ENCODE results near the gene DNAJB12. TPM values are rescaled to one million over a fixed set of nuclear protein-coding genes. Genes with fewer than 3 reads are reported as not detected.

Gene DNAJB12
- total RNA-seq, 1 experiment from 2014 or later, result 27.6 TPM

DNA sequence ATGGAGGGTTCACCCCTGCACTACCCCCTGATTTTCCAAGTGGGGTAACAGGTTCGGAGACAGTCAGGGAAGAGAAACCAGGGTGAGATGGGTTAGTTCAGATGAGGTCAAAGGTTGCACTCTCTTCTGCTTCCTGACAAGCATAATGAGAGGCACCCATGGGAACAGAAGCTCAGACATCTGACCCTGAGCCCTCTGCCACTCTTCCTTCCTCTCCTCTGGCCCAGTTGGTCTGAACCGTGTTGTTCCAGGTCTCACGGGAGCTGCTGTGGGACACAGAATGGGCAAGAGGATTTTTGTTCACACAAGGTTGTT lies 38.4 kb downstream of the DNAJB12 start:
- H4K5ac ChIP-seq (ENCODE audit: insufficient read length, low read depth, low read length), result no peak overlapping the region
- H4K20me1 ChIP-seq (ENCODE audit: control insufficient read depth, insufficient read depth, insufficient read length), result no peaks in the 10 kb centered on the region
- Mint-ChIP-seq H3K9me3 (no peaks in the 10 kb centered on the region; a peak in 1 of 5 replicates), H3K27ac (no peak overlapping the region), H3K36me3 (ENCODE audit: insufficient read depth in 1 of 3, low read depth in 3 of 3) (no peaks in the 10 kb centered on the region), H3K27me3 (ENCODE audit: low read depth) (peaks cover 2% of the 10 kb centered on the region; the same call in 1 of the 2 replicates), H3K4me1 (peaks cover 34 to 40% of the 10 kb centered on the region in 2 experiments), H3K4me3 (no peak overlapping the region)
- H3K79me1 ChIP-seq (ENCODE audit: insufficient read depth, low read depth, low read length, poor library complexity, severe bottlenecking), result no peaks in the 10 kb centered on the region
- no peaks in the 10 kb centered on the region for H3K27me3 ChIP-seq (ENCODE audit: insufficient read depth, low read length)
- H3K4ac ChIP-seq (ENCODE audit: low read depth, low read length), result no peak overlapping the region
- H3K23ac ChIP-seq (ENCODE audit: insufficient read length, low read depth, low read length), result no peak overlapping the region
- H3K9me3 ChIP-seq (ENCODE audit: control insufficient read depth, low read depth, low read length), result no peaks in the 10 kb centered on the region
- H4K8ac ChIP-seq (replicated peaks; ENCODE audit: insufficient read length, low read depth, low read length), result no peak overlapping the region
- H3K23me2 ChIP-seq (ENCODE audit: insufficient read length, low read depth, low read length, poor library complexity, severe bottlenecking), result peaks cover 3% of the 10 kb centered on the region
- H4K91ac ChIP-seq (ENCODE audit: insufficient read length, low read depth, low read length), result no peak overlapping the region
- no peak overlapping the region for H3K18ac ChIP-seq (ENCODE audit: insufficient read length, low read depth, low read length)
- TF ChIP-seq, protein P1, sequence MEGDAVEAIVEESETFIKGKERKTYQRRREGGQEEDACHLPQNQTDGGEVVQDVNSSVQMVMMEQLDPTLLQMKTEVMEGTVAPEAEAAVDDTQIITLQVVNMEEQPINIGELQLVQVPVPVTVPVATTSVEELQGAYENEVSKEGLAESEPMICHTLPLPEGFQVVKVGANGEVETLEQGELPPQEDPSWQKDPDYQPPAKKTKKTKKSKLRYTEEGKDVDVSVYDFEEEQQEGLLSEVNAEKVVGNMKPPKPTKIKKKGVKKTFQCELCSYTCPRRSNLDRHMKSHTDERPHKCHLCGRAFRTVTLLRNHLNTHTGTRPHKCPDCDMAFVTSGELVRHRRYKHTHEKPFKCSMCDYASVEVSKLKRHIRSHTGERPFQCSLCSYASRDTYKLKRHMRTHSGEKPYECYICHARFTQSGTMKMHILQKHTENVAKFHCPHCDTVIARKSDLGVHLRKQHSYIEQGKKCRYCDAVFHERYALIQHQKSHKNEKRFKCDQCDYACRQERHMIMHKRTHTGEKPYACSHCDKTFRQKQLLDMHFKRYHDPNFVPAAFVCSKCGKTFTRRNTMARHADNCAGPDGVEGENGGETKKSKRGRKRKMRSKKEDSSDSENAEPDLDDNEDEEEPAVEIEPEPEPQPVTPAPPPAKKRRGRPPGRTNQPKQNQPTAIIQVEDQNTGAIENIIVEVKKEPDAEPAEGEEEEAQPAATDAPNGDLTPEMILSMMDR (conservative IDR thresholded peaks at IDR 0.05), result no peak
- no peak overlapping the region for H2AFZ ChIP-seq (ENCODE audit: low read length)
- no peak overlapping the region for H2AK5ac ChIP-seq (ENCODE audit: insufficient read length, low read length)
- no peak overlapping the region for H2BK5ac ChIP-seq (ENCODE audit: insufficient read length, low read length)
- H2BK12ac ChIP-seq (ENCODE audit: insufficient read length, low read depth, low read length), result no peak overlapping the region
- H3K27ac ChIP-seq (ENCODE audit: insufficient read length, low read depth, low read length), result no peak overlapping the region
- H3K79me2 ChIP-seq (ENCODE audit: insufficient read depth, low read length), result no peaks in the 10 kb centered on the region
- H2BK120ac ChIP-seq (ENCODE audit: low read depth, low read length, poor library complexity, severe bottlenecking), result no peak overlapping the region
- no peak for DNase-seq
- H2BK20ac ChIP-seq (ENCODE audit: low read depth, low read length, poor library complexity, severe bottlenecking), result no peak overlapping the region
- no peak overlapping the region for H3T11ph ChIP-seq (ENCODE audit: low read length)
- H2BK15ac ChIP-seq (ENCODE audit: low read depth, low read length), result no peak overlapping the region
- no peak overlapping the region for H3K14ac ChIP-seq (ENCODE audit: insufficient read depth, low read length)
- no CpG with 5 or more reads among the region's 3 CpGs for WGBS (ENCODE audit: extremely low coverage, insufficient read length, low lambda C conversion rate)
- no peaks in the 10 kb centered on the region; the same call in 1 of the 2 replicates for H3K4me1 ChIP-seq (ENCODE audit: insufficient read depth, low read length)
- no peak overlapping the region for H3K4me2 ChIP-seq (ENCODE audit: insufficient read depth, insufficient read length, low read length)
- H3K9ac ChIP-seq (ENCODE audit: extremely low read depth, insufficient read length, low read length), result no peak overlapping the region
- no peak overlapping the region for H3K56ac ChIP-seq (ENCODE audit: insufficient read length, low read depth, low read length)
